HG02759 (cell line): ENCODE measurements around the gene DDR2.

Source experiments
- ATAC-seq: cut with Tn5 transposase; IDR thresholded peaks from one replicate; pipeline ENCODE4 v1.9.1; 2021; ENCODE audit warnings: mild to moderate bottlenecking, moderate library complexity; ENCODE audit not compliant: unreplicated experiment

The DDR2 gene

DNA sequence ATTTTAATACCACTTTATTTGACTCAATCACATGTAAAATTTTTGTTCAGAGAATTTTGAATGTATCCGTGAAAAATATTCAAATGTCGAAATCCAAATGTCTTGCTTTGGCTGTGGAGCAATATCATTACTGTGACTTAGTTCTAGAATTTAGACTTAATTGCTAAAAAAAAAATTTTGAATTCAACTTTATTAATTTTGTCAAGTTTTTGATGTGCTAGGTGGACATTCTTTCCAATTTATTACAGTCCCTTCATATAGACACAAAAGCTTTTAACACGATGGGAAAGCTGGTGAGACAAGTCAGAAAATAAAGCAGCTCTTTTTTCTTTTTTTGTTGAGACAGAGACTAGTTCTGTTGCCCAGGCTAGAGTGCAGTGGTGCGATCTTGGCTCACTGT is 62.6 kb downstream of the DDR2 start:
- no peak for ATAC-seq

GRCh38 chr1:162695687-162696086 is 63.4 kb downstream of the DDR2 start:
- ATAC-seq = no peak

DNA sequence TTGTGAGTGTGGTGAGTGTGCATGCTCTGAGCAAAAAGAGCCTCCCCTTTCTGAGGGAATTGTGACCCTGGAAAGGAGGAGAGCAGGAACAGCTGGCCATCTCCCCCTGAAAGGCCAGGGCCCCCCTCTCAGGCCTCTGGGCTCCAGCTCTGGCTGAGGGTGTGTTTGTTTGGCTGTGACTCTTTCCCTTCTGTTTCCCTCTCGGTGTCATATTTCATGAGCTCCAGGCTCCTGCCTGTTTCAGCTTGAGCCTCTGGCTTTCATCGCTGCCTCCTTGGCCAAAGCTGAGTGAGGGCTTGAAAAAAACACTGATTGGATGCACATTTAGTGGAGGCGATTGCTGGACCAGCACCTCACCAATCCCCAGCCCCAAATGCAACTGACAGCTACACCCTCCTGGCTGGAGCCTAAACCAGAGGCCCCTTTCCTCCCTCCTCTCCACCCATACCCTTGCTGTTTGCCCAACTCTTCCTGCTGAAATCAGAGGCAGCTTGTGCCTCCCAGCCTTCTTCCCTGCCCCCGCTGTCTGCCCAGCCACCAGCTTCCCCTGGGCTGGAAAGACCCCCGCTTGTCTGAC is 64.1 kb downstream of the DDR2 start:
- no peak for ATAC-seq

DNA sequence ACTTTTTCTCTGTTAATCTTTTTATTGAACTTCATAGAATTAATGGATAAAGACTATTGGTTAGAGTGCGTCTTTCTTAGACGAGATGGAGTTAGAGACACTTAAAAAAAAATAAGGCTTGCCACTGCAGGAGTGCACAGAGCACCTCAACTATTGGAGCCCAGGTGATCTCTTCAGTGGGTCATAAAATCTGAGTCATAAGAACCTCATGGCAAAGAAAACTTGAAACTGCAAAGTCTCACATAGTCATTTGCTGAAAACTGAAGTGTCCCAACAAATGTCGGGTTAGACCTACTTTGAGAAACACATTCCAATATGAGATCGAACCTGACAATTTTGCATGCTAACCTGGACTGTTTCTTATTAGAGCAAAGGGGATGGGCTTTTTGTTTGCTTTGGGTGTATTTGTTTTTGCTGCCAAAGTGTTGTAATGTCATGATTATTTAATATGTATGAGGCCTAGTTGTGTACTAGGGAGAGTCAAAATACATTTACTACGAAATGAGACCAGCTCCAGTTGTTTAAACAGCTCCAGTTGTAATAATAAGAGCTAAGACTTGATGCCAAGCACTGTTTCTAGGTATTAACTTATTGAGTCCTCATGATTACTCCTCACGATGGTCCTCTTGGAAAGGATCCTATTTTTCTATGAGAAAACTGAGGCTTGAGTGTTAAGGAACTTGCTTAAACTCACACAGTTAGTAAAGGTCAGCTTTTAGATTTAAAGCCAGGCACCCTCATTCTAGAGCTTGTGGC is 65.1 kb downstream of the DDR2 start:
- no peak for ATAC-seq

DNA sequence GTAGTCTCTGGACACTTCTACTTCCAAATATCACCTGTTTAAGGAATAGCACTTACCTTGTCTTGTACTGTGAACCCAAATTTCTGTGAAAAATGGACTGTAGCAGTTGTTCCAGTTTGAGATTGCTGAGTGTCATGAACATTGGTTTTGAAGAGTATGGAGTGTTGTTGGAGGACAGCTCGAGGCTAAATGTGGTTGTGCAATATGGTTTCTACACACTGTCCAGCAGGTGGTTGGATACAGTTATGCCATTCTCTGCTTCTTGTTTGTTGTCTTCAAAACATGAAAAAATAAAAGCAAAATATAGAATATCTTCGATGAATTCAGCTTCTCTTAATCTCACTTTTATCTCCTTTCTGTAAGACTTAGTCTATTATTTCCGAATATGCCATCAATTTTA is 67.1 kb downstream of the DDR2 start:
- ATAC-seq = no peak

DNA sequence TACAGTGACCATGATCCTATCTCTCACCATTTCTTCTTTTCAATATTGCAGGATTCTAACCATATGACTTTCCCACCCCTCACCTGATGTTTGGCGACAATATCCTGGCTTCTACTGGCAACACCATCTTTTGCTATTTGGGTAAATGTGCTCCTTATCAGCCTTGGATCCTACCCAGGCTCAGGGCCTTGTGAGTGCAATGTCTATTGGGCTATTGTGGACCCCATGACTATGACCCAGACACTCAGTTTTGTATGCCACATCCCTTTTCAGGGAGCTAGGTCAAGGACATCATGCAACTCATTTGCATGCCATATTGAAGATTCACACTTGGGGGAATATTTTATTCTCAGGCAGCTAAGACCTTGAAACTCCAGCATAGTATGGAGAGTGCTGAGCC is 67.9 kb downstream of the DDR2 start:
- no peak for ATAC-seq

- ATAC-seq = no peak
Observed at GRCh38 chr1:162701286-162701685, 69.0 kb downstream of the DDR2 start.

GRCh38 chr1:162702628-162703027 is 70.4 kb downstream of the DDR2 start:
- ATAC-seq = no peak

- no peak for ATAC-seq
Observed at GRCh38 chr1:162703708-162704107, 71.4 kb downstream of the DDR2 start.

- ATAC-seq = no peak
Observed at GRCh38 chr1:162704673-162705424, 72.6 kb downstream of the DDR2 start.

DNA sequence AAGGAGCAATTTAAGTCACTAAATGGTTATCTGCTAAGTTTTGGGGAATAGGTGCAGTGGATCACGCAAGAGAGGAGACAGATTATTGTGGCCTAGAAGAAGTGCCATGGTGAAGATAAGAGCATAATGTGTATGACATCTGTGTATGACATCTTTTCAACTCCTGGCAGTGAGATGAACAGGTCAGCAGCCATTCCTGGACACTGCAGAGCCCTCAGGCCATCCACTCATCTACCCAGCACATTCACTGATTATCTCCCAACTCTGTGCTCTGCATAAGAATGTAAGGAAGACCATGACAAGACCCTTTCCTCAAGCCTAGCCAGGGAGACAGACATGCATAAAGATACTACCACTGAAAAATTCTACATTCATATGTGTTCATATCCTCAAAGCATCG is 73.7 kb downstream of the DDR2 start:
- ATAC-seq = no peak

DNA sequence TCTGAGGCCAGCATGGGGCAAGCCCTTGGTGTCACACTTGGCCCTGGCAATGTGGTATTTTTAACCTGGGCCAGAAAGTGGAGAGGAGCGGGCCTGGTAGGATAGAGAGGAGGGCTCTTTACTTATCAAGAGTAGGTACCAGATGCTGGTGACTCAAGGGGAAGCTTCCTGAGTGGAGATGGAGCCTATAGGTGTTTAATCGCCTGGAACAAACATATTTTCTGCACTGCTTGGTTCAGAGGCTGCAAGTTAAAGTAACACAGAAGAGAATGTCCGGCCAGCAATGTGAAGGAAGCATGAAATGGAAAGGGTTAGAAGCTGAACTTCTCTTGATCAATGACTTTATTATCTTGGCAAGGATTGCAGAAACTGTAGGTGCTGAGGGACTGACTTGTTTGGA is 74.3 kb downstream of the DDR2 start:
- no peak for ATAC-seq

DNA sequence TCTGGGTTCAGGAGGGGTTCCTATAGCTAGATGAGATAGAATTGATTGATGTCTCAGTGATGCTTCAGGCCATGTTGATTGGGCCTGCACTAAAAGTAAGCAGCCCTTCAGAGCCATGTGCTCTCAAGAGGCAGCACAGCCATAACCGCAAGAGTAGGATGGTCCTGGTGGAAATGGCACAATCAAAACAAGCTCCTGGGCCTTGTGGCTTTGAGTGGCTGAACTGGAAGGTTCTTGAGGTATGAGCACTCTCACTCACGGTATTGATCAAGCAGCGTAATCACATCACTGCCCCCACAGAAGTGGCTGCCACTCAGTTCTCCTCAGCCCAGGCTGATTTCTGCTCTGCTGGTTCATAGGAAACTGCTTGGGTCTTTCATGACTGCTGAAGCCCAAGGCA is 76.0 kb downstream of the DDR2 start:
- no peak for ATAC-seq

DNA sequence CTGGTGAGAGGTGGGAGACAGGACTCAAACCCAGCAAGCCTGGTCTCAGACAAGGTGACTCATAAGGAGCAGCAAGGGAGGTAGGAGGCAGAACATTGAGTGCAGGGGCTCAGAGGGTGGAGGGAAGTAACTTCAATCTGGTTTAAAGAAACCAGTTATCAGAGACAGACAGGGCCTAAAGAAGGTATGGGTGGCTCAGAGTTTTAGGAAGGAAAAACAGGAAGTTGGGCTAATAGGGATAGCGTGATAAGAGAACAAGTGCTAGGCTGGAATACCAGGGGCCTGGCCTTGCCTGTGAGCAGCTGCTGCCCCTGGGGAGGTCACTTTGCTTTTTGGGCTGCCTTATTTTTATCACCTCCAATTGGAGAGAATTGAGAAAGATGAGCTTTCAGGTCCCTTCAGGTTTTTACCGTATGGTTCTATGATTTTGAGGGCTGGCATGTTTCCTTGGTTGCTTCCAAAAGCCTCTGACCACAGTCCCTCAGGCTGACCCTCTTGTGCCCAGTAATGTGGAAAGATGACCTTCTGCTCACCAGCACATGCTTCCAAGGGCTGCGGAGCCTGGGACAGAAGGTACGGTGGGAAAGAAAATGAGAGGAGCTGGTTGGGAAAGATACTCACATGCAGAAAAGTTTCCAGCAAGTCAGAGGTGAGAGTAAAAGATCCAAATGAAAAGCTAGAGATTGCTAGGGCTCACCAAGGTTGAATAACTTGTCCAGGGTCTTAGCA is 77.0 kb downstream of the DDR2 start:
- ATAC-seq = no peak

DNA sequence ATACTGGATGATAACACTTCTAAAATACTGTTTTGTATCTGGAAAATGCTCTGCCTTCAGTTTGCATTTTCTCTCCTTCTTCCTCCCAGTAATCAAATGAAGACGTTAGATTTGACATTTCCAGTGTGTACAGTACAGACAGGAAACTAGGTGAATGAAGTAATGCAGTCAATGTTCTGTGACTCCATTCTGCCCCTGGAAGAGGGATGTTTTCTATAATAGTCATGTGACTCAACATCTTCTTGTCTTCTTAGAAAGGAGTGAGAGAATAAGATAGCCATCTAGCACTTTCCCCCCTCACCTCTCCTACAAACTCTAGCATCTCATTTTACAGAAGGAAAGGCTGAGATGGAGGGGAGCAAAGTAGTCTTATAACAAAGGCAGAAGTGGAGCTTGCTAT is 77.6 kb downstream of the DDR2 start:
- no peak for ATAC-seq

DNA sequence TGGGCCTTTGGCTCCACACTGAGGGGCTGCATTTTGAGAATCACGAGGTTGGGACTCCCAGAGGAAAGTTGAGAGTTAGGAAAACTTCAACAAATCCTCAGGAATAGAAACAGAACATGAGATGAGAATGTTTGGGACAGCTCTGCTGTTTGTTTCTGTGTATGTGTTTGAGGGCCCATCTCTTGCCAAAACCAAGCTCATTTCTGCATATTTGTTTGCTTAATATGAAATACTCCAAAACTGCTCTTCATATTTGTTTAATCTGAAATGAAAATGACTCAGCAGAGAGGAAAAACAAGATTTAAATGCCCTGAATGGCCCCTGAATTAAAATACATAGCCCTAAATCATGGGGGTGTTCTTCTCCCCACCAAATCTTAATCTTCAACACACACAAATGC is 78.1 kb downstream of the DDR2 start:
- ATAC-seq = no peak

DNA sequence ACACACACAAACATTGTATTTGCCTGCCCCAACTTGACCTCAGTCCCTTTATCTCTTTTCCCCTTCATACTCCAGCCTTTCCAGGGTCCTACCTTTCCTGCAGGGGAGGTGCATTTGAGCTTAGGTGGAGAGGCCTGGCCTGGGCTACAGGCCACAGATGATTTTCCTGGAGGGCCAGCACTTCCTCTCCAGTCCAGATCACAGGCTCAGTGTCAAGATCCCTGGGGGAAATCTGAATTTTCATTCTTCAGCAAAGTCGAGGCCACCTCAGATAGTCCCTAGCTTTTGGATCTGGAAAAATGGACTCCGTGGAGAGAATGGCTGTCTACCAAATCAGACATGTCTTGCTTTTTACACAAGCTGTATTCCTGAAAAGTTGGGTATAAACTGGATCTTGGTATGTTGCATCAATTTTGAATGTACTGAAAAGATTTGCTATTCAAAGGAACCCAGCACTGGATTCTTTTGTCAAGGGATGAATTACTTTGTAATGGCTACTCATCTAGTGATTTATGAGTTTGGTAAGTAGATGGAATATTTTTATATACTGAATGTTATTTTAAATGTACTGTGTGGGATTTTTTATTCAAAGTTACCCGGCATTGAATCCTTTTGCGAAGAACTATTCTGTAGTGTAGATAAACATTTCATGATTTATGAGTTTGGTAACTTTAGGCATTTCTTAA is 78.7 kb downstream of the DDR2 start:
- no peak for ATAC-seq

DNA sequence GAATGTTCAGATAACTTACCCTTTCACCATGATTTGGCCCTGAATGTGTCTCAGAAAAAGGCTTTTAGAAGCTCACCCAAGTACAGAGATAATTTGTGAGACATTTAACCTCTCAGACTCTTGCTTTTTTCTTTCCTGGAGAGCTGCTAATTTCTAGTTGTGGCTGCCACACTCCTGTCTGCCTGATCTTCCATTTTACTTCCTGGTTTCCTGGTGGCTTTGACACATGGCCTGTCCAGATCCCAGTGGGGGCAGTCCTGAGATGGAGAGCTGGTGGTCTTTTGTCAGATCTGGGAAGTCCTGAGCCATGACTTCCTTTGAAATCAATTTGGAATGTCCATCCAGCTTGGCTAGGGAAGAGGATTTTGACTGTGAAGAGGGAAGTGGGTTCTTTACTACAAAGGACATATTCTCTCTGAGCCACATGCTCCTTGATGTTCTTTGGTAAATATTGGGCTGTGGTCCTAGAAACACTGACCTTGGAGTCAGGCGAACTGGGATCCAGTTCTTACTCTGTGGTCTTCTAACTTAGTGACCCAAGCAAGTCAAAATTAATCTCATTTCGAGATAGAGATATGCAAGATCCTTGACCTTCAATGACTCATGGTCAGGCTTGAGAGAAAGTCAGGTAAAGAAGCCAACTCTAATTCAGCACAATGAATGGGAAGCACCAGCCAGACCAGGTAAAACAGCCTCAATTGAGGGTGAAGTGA is 80.2 kb downstream of the DDR2 start:
- no peak for ATAC-seq

DNA sequence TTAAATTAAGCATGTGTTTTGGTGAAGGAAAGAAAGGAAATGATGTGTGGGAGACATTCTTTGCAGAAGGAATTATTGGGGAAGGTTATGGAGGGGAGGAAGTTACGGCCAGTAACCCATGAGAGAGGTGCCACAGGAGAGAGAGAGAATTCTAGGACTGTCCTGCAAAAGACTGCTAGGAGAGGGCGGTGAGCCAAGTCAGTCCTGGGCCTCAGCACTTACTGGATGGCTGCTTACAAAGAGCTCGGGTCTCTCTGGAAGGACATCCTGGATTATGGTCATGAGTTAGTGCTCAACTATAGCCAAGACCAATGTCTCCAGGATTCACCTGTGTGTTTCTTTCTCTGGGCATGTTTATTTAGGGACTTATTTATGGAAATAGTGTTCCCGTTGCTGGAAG is 83.9 kb downstream of the DDR2 start:
- no peak for ATAC-seq

GRCh38 chr1:162716552-162716951 is 84.3 kb downstream of the DDR2 start:
- no peak for ATAC-seq
